ENCODE measurements around the gene PMP22.

- TF ChIP-seq ZNF790 (CRISPR knock-in tag; IDR thresholded peaks at IDR 0.05; ENCODE audit: borderline replicate concordance) = no peak
- TF ChIP-seq, protein P1, sequence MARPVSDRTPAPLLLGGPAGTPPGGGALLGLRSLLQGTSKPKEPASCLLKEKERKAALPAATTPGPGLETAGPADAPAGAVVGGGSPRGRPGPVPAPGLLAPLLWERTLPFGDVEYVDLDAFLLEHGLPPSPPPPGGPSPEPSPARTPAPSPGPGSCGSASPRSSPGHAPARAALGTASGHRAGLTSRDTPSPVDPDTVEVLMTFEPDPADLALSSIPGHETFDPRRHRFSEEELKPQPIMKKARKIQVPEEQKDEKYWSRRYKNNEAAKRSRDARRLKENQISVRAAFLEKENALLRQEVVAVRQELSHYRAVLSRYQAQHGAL (CRISPR knock-in tag; IDR thresholded peaks at IDR 0.05; ENCODE audit: not compliant biosample characterization) = no peak
These were observed 4.6 kb upstream of the PMP22 start for GRCh38 chr17:15269780-15270089.

All from HepG2 (cell line).